ENCODE data around the gene CLRN3. TPM values are rescaled to one million over a fixed set of nuclear protein-coding genes. Genes with fewer than 3 reads are reported as not detected.

CLRN3 gene
- total RNA-seq, 1 donor from 2014 or later: not detected

GRCh38 chr10:127910464-127910770 lies 17.7 kb upstream of the CLRN3 start:
- H3K27ac Mint-ChIP-seq: no peak overlapping the region
- peaks cover 28% of the 10 kb centered on the region for H3K27me3 Mint-ChIP-seq
- no peaks in the 10 kb centered on the region for H3K36me3 Mint-ChIP-seq (ENCODE audit: low read depth)

DNA sequence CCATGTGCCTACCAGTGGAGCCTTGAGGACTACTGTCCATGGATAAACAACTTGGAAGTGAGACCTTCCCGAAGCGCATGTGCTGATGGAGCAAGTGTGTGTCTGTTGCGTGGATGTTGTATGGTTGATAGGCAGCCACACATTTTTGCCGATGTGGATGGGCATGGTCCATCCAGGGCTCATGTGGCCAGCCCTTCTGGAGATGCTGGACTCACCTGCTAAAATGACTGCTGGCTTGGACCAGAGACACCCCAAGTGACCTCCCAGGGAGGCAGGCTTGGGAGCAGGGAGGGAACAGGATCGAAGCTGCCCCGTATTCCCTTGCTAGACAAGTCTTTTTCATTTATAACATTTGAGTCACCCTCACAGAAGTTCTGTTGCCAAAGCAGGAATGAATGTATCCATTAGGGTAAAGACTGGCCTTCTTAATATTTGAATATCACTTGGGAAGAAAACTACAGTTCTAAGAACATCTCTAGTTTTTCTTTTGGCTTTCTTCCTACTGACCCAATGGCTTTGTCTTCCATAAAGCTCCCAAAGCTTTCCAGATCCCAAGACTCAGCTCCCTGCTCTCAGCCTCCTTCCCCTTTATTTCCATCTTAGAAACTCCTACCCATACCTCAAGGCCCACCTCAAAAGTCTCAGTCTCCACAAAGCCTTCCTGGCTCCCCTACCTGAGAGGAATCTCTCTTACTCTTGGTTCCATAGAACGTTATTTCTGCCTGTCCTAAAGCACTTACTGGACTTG lies 17.1 kb upstream of the CLRN3 start:
- Mint-ChIP-seq H3K27me3 (peaks cover 32% of the 10 kb centered on the region), H3K27ac (no peak overlapping the region), H3K4me3 (no peak overlapping the region)

More at GRCh38 chr10:127910464-127910770, 17.7 kb upstream of the CLRN3 start:
- DNase-seq: no peak
- no peak overlapping the region for H3K4me3 Mint-ChIP-seq
- H3K9me3 Mint-ChIP-seq: no peaks in the 10 kb centered on the region
- H3K4me1 Mint-ChIP-seq: no peaks in the 10 kb centered on the region
- intact Hi-C loops (cut with micrococcal nuclease): no loop called here

DNA sequence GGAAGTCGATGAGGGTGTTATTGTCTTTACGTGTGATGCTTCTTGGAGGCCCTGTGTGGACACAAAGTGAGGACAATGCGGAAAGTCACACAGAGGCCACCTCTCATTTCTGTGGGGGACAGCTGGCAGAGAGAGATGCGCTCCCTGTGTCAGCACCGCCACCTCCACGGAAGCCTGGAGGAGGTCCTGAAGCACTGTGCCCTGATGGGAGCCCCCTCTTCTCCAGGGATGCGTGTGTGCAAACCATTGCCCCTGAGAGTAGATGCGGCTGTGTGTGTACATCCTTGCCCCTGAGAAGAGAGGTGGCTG lies 16.2 kb upstream of the CLRN3 start:
- Mint-ChIP-seq H3K9me3 (no peaks in the 10 kb centered on the region), H3K4me3 (no peak overlapping the region)

More for the DNA sequence above, 17.1 kb upstream of the CLRN3 start:
- Mint-ChIP-seq H3K9me3 (no peaks in the 10 kb centered on the region), H3K4me1 (no peaks in the 10 kb centered on the region), H3K36me3 (ENCODE audit: low read depth) (no peaks in the 10 kb centered on the region)
- DNase-seq: no peak
- intact Hi-C loops (cut with micrococcal nuclease): loop anchor here (5.0 kb wide), 1 partner anchor 82 kb away; no protein-coding TSS in a partner anchor

DNA sequence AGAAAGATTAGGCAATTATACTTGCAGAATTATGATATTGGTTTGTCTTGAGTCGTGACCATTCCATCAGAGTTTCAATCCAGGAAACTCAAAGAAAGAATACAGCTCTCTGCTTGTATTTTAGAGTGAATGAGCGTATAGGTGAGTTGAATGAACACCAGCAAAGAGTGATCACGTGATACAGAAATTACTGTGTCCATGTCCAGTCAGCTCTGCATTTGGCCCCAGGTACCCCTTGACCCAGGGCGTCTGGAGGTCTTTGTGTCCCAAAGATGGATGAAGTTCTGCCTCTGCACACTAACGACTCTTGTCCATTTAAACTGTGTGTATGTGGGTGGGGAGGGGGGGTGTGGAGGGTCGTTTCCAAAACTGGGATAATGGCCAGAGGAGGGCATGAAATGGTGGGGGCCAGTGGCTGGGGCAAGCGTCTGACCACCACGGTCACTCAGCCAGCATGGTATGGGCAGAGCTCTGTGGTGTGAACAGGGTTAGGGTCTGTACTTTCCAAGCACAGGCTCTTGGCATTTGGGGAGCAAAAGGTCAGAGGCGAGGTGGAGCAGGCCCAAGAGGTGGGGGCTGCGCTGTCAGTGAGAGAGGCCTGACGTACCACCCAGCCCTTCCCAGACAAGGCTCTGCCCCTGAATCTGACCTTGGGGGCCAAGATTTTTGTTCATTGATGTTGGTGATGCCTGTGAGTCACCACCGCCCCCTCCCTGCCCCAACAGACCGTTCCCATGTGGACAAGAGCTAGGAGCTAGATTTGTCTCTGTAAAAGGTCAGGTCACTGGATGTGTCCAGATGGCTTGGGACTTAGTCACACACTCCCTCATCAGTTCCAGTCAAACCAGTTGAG lies 15.6 kb upstream of the CLRN3 start:
- intact Hi-C loops (cut with micrococcal nuclease): loop anchor here (5.0 kb wide), 1 partner anchor 84 kb away; no protein-coding TSS in a partner anchor
- H3K4me1 Mint-ChIP-seq: no peaks in the 10 kb centered on the region
- H3K9me3 Mint-ChIP-seq: no peaks in the 10 kb centered on the region
- no peak for DNase-seq
- peaks cover 40% of the 10 kb centered on the region for H3K27me3 Mint-ChIP-seq
- H3K4me3 Mint-ChIP-seq: peak overlapping the region; percentile 34
- H3K36me3 Mint-ChIP-seq (ENCODE audit: low read depth): no peaks in the 10 kb centered on the region
- H3K27ac Mint-ChIP-seq: no peak overlapping the region

More for the DNA sequence above, 16.2 kb upstream of the CLRN3 start:
- no peak for DNase-seq
- no peaks in the 10 kb centered on the region for H3K36me3 Mint-ChIP-seq (ENCODE audit: low read depth)
- no peak overlapping the region for H3K27ac Mint-ChIP-seq
- H3K4me1 Mint-ChIP-seq: no peaks in the 10 kb centered on the region
- peaks cover 37% of the 10 kb centered on the region for H3K27me3 Mint-ChIP-seq
- intact Hi-C loops (cut with micrococcal nuclease): loop anchor here (5.0 kb wide), 1 partner anchor 83 kb away; no protein-coding TSS in a partner anchor

DNA sequence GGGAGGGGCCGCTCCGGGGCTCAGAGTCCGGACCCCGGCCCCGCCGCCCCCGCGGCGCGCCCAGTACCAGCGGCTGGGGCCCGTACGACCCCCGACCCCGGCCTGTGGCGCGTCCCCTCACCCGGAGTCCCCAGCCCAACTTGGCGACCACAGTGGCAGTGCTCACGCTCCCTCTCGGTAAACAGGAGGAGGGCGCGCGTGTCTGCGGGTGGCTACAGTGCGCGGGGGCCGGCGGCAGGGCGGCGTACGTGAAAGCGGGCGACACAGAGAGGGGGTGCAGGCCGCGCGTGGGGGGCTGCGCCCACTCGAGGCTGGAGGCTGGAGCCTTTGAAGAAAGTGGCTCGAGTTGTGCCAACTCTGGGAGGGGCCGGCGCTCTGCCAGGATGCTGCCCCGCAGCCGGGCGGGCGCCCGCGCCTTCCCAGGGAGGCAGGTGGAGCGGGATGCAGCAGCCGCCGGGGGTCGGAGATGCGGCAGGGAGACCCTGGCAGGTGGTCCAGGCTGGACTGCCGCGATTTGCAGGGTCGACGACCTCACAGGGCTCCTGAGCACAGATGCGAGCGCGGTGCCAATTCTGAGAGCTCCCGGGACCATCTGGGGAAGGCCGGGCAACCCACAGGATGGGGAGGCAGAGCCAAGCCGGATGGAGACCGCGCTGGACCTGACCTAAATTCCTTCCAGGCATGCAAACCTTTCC lies 14.8 kb upstream of the CLRN3 start:
- H3K27me3 Mint-ChIP-seq: peaks cover 46% of the 10 kb centered on the region
- intact Hi-C loops (cut with micrococcal nuclease): loop anchor here (2.0 to 5.0 kb wide), 2 partner anchors 85 to 243 kb away; no protein-coding TSS in a partner anchor
- no peaks in the 10 kb centered on the region for H3K9me3 Mint-ChIP-seq
- no peaks in the 10 kb centered on the region for H3K4me1 Mint-ChIP-seq
- no peaks in the 10 kb centered on the region for H3K36me3 Mint-ChIP-seq (ENCODE audit: low read depth)
- H3K27ac Mint-ChIP-seq: no peak overlapping the region
- peak; percentile 63 for DNase-seq
- peak overlapping the region; percentile 46 for H3K4me3 Mint-ChIP-seq

DNA sequence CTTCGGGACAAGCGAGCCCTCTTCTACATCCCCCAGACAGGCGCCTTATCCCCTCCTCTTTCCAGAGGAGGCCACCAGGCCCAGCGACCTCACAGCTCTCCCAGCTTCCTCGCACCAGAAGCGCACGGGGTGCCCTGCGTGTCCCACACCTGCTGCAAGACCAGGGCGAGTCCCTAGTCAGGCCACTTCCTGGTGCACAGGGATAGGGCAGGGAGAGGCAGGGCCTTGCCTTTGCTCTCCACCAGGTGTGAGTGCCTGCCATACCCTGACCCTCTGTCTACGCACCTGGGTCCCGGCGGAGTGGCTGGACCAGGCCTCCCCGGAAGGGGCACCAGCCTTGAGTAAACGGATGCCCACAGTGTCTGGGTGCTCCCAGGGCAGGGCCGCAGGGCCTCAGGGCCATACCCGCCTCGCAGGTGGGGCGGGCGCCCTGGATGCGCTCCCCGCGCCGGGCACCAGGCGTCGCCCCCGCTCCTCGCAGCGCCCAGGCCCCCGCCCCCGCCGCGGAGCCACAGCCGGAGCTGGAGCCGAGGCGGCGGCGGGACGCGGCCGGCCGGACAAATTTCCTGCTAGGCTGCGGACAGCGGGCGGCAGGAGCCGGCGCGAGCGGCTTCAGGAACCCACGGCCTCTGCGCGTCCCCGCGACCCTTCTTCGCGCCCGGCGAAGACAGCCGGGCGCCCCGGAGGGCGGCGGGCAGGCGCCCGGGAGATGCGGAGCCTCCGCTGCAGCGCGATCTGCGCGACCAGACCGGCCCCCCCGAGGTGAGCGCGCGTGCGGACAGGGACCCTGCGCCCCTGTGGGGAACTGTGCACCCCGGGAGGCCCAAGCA lies 14.0 kb upstream of the CLRN3 start, which contains the start of gene PTPRE:
PTPRE (plus strand) TSS at position 556 of the 830 bp plus-strand sequence. CDS start 133,779 bp downstream, outside the sequence.
- Mint-ChIP-seq H3K4me3 (peak within 1 kb of the TSS; percentile 46), H3K9me3 (no peaks in the 10 kb centered on the region), H3K4me1 (no peaks in the 10 kb centered on the region), H3K36me3 (ENCODE audit: low read depth) (no peaks in the 10 kb centered on the region), H3K27ac (no peak within 1 kb of the TSS), H3K27me3 (peaks cover 48% of the 10 kb centered on the region)
- intact Hi-C loops (cut with micrococcal nuclease): loop anchor here (1.0 to 5.0 kb wide), 4 partner anchors 86 to 244 kb away; no protein-coding TSS in a partner anchor
- peak; percentile 91 for DNase-seq

DNA sequence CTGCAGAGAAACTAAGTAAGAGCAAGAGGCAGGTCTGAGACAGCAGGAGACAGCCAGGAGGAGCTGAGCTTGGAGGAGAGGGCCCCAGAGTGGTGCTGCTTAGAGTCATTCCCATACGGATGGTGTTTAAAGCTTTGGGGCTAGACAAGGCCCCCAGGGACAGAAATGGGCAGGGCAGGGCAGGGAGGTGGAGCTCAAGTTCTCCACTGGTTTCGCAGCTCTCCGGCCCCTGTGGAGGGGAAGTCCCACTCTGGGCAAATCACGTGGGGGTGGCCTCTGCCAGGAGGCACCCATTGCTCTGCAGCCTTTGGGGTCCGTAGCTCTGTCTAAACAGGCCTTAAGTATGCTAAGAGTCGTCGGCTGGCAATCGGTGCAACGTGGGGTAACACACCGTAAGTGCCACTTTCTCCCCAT lies 13.1 kb upstream of the CLRN3 start:
- Mint-ChIP-seq H3K27ac (no peak overlapping the region), H3K27me3 (peaks cover 51% of the 10 kb centered on the region), H3K4me3 (peak overlapping the region; percentile 38), H3K36me3 (ENCODE audit: low read depth) (no peaks in the 10 kb centered on the region), H3K4me1 (no peaks in the 10 kb centered on the region), H3K9me3 (no peaks in the 10 kb centered on the region)
- intact Hi-C loops (cut with micrococcal nuclease): loop anchor here (1.0 to 5.0 kb wide), 4 partner anchors 86 to 245 kb away; no protein-coding TSS in a partner anchor
- DNase-seq: no peak

GRCh38 chr10:127905001-127905847 lies 12.5 kb upstream of the CLRN3 start:
- H3K4me3 Mint-ChIP-seq: peak overlapping the region; percentile 38
- H3K4me1 Mint-ChIP-seq: no peaks in the 10 kb centered on the region
- no peak overlapping the region for H3K27ac Mint-ChIP-seq
- DNase-seq: no peak
- H3K36me3 Mint-ChIP-seq (ENCODE audit: low read depth): no peaks in the 10 kb centered on the region
- peaks cover 52% of the 10 kb centered on the region for H3K27me3 Mint-ChIP-seq
- no peaks in the 10 kb centered on the region for H3K9me3 Mint-ChIP-seq
- intact Hi-C loops (cut with micrococcal nuclease): loop anchor here (5.0 kb wide), 1 partner anchor 87 kb away; no protein-coding TSS in a partner anchor

GRCh38 chr10:127904311-127905000 lies 11.7 kb upstream of the CLRN3 start:
- H3K36me3 Mint-ChIP-seq (ENCODE audit: low read depth): no peaks in the 10 kb centered on the region
- no peak overlapping the region for H3K27ac Mint-ChIP-seq
- peaks cover 49% of the 10 kb centered on the region for H3K27me3 Mint-ChIP-seq
- intact Hi-C loops (cut with micrococcal nuclease): no loop called here
- H3K4me1 Mint-ChIP-seq: peaks cover 3% of the 10 kb centered on the region
- DNase-seq: no peak
- H3K4me3 Mint-ChIP-seq: no peak overlapping the region
- no peaks in the 10 kb centered on the region for H3K9me3 Mint-ChIP-seq

GRCh38 chr10:127903789-127904188 lies 11.0 kb upstream of the CLRN3 start:
- Mint-ChIP-seq H3K27me3 (peaks cover 44% of the 10 kb centered on the region), H3K4me1 (peaks cover 3% of the 10 kb centered on the region), H3K4me3 (no peak overlapping the region), H3K36me3 (ENCODE audit: low read depth) (no peaks in the 10 kb centered on the region), H3K27ac (no peak overlapping the region), H3K9me3 (no peaks in the 10 kb centered on the region)
- no peak for DNase-seq
- intact Hi-C loops (cut with micrococcal nuclease): no loop called here

GRCh38 chr10:127899766-127900387 lies 7.1 kb upstream of the CLRN3 start:
- H3K4me1 Mint-ChIP-seq: peaks cover 4% of the 10 kb centered on the region
- DNase-seq: no peak
- no peaks in the 10 kb centered on the region for H3K36me3 Mint-ChIP-seq (ENCODE audit: low read depth)
- peaks cover 36% of the 10 kb centered on the region for H3K27me3 Mint-ChIP-seq
- no peak overlapping the region for H3K27ac Mint-ChIP-seq
- H3K9me3 Mint-ChIP-seq: no peaks in the 10 kb centered on the region
- intact Hi-C loops (cut with micrococcal nuclease): no loop called here
- no peak overlapping the region for H3K4me3 Mint-ChIP-seq
